HFF-Myc (cell line): ENCODE data around the gene DIPK1B.

Experiments
- DNase-seq: peaks from one replicate; pipeline ENCODE4 v3.0.0-alpha.2; 2011; ENCODE audit warnings: low read depth; ENCODE audit errors: extremely low read depth
- H3K4me3 ChIP-seq: replicated peaks from 2 replicates; pipeline ENCODE4 v1.5.1; 2011; ENCODE audit warnings: low read depth, mild to moderate bottlenecking, control low read depth, low read length
- TF ChIP-seq, protein P1 (sequence below): IDR thresholded peaks from 2 replicates; pipeline ENCODE4 v1.5.1; 2012; ENCODE audit warnings: mild to moderate bottlenecking, low read depth, low read length, control low read depth; ENCODE audit errors: missing control alignments

The DIPK1B gene

DNA sequence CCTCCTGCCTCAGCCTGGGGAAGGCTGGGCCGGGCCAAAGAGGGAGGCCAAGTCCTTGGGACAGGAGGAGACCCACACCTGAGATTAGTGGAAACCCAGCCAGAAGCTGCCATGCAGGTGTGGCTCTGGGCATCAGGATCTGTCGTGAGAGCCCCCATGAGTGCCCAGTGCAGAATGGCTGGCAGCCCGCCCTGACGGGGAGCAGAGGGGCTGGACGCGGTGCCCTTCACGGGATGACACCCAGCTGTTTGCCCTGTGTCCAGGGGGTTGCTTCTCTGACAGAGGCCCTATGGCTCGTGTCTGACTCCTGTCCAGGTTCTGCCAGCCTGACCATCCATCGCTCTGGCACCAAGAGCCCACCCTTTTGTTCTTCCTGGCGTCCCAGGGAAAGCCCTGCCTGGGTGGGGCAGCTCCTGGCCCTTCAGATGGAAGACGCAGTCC is 8.5 kb downstream of the DIPK1B start:
- TF ChIP-seq, protein P1, sequence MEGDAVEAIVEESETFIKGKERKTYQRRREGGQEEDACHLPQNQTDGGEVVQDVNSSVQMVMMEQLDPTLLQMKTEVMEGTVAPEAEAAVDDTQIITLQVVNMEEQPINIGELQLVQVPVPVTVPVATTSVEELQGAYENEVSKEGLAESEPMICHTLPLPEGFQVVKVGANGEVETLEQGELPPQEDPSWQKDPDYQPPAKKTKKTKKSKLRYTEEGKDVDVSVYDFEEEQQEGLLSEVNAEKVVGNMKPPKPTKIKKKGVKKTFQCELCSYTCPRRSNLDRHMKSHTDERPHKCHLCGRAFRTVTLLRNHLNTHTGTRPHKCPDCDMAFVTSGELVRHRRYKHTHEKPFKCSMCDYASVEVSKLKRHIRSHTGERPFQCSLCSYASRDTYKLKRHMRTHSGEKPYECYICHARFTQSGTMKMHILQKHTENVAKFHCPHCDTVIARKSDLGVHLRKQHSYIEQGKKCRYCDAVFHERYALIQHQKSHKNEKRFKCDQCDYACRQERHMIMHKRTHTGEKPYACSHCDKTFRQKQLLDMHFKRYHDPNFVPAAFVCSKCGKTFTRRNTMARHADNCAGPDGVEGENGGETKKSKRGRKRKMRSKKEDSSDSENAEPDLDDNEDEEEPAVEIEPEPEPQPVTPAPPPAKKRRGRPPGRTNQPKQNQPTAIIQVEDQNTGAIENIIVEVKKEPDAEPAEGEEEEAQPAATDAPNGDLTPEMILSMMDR: no peak
- H3K4me3 ChIP-seq: no peak overlapping the region
- DNase-seq: no peak

DNA sequence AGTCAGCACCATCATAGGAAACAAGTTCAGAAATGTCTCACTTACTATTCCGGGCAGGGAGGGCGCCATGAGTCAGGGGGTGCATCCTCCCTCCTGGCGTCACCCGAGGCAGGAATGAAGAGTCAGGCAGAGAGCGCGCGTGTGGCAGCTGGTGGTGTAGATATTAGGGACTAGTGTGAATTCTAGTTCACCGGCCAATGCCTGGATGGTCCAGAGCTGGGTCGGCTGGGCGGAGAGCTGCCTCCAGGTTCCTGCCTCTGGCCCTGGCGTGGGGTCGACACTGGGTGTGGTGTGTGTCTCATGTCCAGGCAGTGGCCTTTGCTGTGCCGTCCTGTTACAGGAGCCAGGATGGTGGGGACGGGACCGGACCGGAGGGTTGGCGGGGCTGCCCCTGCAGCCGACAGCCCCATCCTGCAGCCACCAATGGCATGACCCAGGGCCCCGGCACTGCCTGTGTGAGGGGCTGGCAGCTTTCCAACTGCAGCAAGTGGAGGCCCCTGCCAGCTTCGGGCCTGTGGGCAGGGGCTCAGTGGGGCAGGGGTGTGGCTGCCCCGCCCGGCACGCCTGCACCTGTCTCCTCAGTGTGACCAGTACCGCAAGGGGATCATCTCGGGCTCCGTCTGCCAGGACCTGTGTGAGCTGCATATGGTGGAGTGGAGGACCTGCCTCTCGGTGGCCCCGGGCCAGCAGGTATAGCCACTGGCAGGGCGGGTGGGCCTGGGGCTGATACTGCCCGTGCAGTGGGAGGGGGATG is 9.1 kb downstream of the DIPK1B start:
- no peak overlapping the region for H3K4me3 ChIP-seq
- DNase-seq: no peak
- TF ChIP-seq, protein P1: no peak

DNA sequence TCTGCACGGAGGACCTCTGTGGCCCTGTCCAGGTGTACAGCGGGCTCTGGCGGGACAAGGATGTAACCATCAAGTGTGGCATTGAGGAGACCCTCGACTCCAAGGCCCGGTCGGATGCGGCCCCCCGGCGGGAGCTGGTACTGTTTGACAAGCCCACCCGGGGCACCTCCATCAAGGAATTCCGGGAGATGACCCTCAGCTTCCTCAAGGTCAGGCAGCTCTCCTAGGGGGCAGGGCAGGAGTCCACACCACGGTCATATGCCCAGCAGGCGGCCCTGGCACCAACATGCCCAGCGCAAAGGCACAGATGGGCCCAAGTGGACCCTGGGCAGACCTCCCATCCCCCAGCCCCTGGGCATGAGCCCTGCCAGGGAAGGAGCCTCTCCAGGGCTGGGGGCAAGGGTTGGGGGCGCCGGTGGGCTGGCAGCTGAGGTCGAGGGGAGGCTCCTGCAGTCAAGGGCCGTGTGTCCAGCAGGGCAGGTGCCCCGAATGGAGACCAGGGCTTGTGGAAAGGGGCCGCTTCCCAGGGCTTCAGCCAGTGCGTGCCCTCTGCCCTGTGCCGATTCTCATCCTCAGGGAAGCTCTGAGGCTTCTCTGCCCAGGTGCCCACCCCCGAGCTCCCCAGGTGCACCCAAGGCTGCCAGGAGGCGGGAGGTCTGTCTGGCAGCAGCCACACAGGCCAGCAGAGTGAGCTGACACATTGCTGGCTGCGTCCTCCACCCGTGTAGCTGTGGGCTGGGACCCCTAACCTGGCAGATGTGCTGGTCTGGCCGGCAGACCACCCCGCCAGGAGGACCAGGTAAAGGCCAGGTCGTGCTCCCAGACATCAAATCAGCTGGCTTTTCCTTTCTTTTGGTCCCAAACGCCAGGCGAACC is 10.0 kb downstream of the DIPK1B start:
- H3K4me3 ChIP-seq: no peak overlapping the region
- TF ChIP-seq, protein P1: no peak
- no peak for DNase-seq

DNA sequence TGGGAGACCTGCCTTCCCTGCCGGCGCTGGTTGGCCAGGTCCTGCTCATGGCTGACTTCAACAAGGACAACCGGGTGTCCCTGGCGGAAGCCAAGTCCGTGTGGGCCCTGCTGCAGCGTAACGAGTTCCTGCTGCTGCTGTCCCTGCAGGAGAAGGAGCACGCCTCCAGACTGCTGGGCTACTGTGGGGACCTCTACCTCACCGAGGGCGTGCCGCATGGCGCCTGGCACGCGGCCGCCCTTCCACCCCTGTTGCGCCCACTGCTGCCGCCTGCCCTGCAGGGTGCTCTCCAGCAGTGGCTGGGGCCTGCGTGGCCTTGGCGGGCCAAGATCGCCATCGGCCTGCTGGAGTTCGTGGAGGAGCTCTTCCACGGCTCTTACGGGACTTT is 10.6 kb downstream of the DIPK1B start:
- DNase-seq: no peak
- H3K4me3 ChIP-seq: no peak overlapping the region
- TF ChIP-seq, protein P1: no peak

DNA sequence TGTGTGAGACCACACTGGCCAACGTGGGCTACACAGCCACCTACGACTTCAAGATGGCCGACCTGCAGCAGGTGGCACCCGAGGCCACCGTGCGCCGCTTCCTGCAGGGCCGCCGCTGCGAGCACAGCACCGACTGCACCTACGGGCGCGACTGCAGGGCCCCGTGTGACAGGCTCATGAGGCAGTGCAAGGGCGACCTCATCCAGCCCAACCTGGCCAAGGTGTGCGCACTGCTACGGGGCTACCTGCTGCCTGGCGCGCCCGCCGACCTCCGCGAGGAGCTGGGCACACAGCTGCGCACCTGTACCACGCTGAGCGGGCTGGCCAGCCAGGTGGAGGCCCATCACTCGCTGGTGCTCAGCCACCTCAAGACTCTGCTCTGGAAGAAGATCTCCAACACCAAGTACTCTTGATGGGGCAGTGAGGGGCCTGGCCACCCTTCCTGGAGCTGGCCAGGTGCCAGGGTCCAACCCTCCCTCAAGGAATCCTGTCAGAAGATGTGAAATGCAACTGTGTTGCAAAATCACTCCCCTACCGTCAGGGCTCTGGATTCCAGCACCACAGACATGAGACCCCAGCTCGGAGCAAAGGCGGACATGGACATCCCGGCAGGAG is 11.1 kb downstream of the DIPK1B start:
- TF ChIP-seq, protein P1: no peak

DNA sequence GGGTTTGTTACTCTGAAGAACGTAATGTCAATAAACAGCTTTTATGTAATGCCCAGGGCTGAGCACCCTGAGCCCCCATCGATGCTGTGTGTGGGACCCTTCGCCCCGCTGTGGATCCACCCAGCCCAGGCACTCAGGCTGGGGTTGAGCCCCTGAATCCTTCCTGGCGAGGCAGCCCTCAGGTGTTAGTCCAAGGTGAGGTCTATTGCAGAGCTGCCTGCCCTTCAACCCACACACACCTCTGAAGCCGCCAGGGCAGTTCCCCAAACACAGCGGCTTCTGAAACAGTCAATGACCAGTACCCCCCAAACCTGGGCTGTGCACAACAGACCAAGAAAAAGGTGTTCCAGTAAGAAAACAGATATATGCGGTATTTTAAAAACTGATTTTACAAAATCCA is 11.6 kb downstream of the DIPK1B start:
- H3K4me3 ChIP-seq: no peak overlapping the region
- DNase-seq: no peak
- TF ChIP-seq, protein P1: no peak

More for the DNA sequence above, 11.1 kb downstream of the DIPK1B start:
- H3K4me3 ChIP-seq: no peak overlapping the region
- no peak for DNase-seq
